MM.1S (cell line): ENCODE data around the gene C1QTNF4.

Source experiments
- DNase-seq: peaks from one replicate; pipeline ENCODE4 v3.0.0-alpha.2; 2015
- H2AFZ ChIP-seq: fragments of 300-600 bp; sonication (generic); 2 replicates; pipeline ENCODE4 v1.6.0; 2016; ENCODE audit warnings: antibody characterized with exemption, low read length
- H3F3A ChIP-seq: fragments of 300-600 bp; sonication (generic); 2 replicates; pipeline ENCODE4 v1.6.1; 2016; ENCODE audit warnings: mild to moderate bottlenecking, antibody characterized with exemption, low read length, moderate library complexity, mixed read lengths; ENCODE audit not compliant: insufficient read depth
- H3K27ac ChIP-seq: fragments of 300-600 bp; sonication (generic); 2 replicates; pipeline ENCODE4 v1.5.1; 2016; ENCODE audit warnings: mild to moderate bottlenecking, low read length
- H3K27me3 ChIP-seq: fragments of 300-600 bp; sonication (generic); replicated peaks from 2 replicates; pipeline ENCODE4 v1.6.0; 2016; ENCODE audit warnings: low read length; ENCODE audit not compliant: insufficient read depth
- H3K36me3 ChIP-seq: fragments of 300-600 bp; sonication (generic); replicated peaks from 2 replicates; pipeline ENCODE4 v1.6.1; 2016; ENCODE audit warnings: mild to moderate bottlenecking, low read length, mixed read lengths; ENCODE audit not compliant: insufficient read depth
- H3K4me1 ChIP-seq: fragments of 300-600 bp; sonication (generic); 2 replicates; pipeline ENCODE4 v1.6.1; 2016; ENCODE audit warnings: low read length, mixed read lengths
- H3K4me2 ChIP-seq: fragments of 300-600 bp; sonication (generic); 2 replicates; pipeline ENCODE4 v1.6.0; 2016; ENCODE audit warnings: low read depth, low read length
- H3K4me3 ChIP-seq: fragments of 300-600 bp; sonication (generic); 2 replicates; pipeline ENCODE4 v1.5.1; 2016; ENCODE audit warnings: low read length, mixed read lengths
- H3K79me2 ChIP-seq: fragments of 300-600 bp; sonication (generic); 2 replicates; pipeline ENCODE4 v1.6.1; 2016; ENCODE audit warnings: mixed run types, low read length, mixed read lengths
- H3K9ac ChIP-seq: fragments of 300-600 bp; sonication (generic); 2 replicates; pipeline ENCODE4 v1.6.1; 2016; ENCODE audit warnings: low read length, mixed read lengths
- H3K9me2 ChIP-seq: fragments of 300-600 bp; sonication (generic); replicated peaks from 2 replicates; pipeline ENCODE4 v1.6.1; 2016; ENCODE audit warnings: mild to moderate bottlenecking, low read length, mixed read lengths; ENCODE audit not compliant: insufficient read depth
- H3K9me3 ChIP-seq: fragments of 300-600 bp; sonication (generic); replicated peaks from 2 replicates; pipeline ENCODE4 v1.6.1; 2016; ENCODE audit warnings: mild to moderate bottlenecking, low read length, mixed read lengths; ENCODE audit not compliant: insufficient read depth
- H4K20me1 ChIP-seq: fragments of 300-600 bp; sonication (generic); 2 replicates; pipeline ENCODE4 v1.6.1; 2016; ENCODE audit warnings: mild to moderate bottlenecking, low read length, moderate library complexity, mixed read lengths; ENCODE audit not compliant: insufficient read depth
- EZH2 ChIP-seq: fragments of 300-600 bp; sonication (generic); optimal IDR thresholded peaks from 2 replicates; pipeline ENCODE3; 2017; ENCODE audit warnings: low read depth, mild to moderate bottlenecking, antibody characterized with exemption, low read length, mixed read lengths
- EZH2phosphoT487 ChIP-seq: fragments of 300-600 bp; sonication (generic); IDR thresholded peaks from 2 replicates; pipeline ENCODE4 v1.6.1; 2018; ENCODE audit warnings: antibody characterized with exemption, low read length
- TF ChIP-seq, protein P1 (sequence below): fragments of 300-600 bp; sonication (generic); IDR thresholded peaks from 2 replicates; pipeline ENCODE4 v1.5.1; 2016; ENCODE audit warnings: antibody characterized with exemption, low read length, mixed read lengths

The C1QTNF4 gene

DNA sequence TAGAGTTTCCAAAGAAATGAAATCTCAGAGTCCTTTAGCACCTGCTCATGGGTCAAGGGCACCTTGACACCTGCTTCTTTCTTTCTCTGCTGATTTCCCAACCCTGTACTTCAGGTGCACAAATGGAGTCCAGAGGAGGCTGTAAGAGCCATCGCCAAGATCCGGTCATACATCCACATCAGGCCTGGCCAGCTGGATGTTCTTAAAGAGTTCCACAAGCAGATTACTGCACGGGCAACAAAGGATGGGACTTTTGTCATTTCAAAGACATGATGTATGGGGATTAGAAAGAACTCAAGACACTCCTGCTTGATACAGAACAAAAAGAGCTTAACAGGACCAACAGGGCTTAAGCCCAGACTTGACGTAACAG is 22.9 kb downstream of the C1QTNF4 start:
- Histone ChIP-seq H3K4me3 (no peak overlapping the region), H3K9me2 (no peaks in the 10 kb centered on the region), H4K20me1 (no peaks in the 10 kb centered on the region), H3F3A (no peaks in the 10 kb centered on the region), H3K4me1 (0 out of 2 replicates have a peak, but pooled peaks cover 4% of the 10 kb centered on the region), H3K27ac (no peak overlapping the region), H3K36me3 (peaks cover 4% of the 10 kb centered on the region; the same call in 1 of the 2 replicates), H3K9me3 (no peaks in the 10 kb centered on the region), H3K4me2 (no peak overlapping the region), H3K27me3 (no peaks in the 10 kb centered on the region), H3K79me2 (peaks cover 75% of the 10 kb centered on the region), H2AFZ (no peak overlapping the region), H3K9ac (no peak overlapping the region)
- TF ChIP-seq, protein P1, sequence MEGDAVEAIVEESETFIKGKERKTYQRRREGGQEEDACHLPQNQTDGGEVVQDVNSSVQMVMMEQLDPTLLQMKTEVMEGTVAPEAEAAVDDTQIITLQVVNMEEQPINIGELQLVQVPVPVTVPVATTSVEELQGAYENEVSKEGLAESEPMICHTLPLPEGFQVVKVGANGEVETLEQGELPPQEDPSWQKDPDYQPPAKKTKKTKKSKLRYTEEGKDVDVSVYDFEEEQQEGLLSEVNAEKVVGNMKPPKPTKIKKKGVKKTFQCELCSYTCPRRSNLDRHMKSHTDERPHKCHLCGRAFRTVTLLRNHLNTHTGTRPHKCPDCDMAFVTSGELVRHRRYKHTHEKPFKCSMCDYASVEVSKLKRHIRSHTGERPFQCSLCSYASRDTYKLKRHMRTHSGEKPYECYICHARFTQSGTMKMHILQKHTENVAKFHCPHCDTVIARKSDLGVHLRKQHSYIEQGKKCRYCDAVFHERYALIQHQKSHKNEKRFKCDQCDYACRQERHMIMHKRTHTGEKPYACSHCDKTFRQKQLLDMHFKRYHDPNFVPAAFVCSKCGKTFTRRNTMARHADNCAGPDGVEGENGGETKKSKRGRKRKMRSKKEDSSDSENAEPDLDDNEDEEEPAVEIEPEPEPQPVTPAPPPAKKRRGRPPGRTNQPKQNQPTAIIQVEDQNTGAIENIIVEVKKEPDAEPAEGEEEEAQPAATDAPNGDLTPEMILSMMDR = no peak
- DNase-seq = no peak

DNA sequence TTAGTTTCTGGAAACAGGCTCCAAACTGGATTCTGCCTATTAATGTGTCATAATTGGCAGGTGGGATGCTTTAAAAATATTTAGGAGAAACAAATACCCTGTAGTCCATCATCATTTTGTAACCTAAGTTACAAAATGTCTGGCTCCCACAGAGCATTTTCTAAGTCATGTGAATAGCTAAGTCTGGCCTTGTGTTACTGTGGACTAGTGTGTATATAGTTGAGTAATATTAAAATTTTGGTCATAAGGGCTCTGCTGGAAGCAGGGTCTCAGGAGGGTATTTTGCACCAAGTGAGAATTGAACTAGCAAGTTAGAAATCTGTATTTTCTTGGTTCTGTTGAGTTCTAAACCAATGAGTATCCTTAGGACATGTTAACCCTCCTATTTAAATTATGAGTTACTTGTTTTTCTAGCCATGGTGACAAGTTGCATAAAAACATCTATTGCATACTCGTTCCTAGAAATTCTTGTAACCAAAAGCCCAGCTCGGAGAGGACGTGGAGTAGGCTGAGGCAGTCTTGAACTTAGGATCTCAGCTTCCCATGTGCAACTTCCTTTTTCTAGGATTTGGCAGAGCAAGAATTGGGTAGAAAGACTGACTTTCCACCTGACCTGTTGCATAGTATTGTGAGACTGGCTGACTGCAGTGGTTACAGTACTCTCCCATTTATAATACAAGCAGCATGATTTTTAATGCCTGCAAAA is 23.4 kb downstream of the C1QTNF4 start:
- Histone ChIP-seq H3K9ac (no peak overlapping the region), H3K36me3 (peaks cover 4% of the 10 kb centered on the region; the same call in 1 of the 2 replicates), H3K27me3 (no peaks in the 10 kb centered on the region), H3K9me3 (no peaks in the 10 kb centered on the region), H3K79me2 (peaks cover 78% of the 10 kb centered on the region), H3K4me1 (0 out of 2 replicates have a peak, but pooled peaks cover 4% of the 10 kb centered on the region), H3K4me2 (no peak overlapping the region), H2AFZ (no peak overlapping the region), H3K4me3 (no peak overlapping the region), H3K9me2 (no peaks in the 10 kb centered on the region), H3K27ac (no peak overlapping the region), H4K20me1 (no peaks in the 10 kb centered on the region), H3F3A (no peaks in the 10 kb centered on the region)
- no peak for DNase-seq
- TF ChIP-seq, protein P1 = no peak
- TF ChIP-seq EZH2phosphoT487 (no peak), EZH2 (no peak)

DNA sequence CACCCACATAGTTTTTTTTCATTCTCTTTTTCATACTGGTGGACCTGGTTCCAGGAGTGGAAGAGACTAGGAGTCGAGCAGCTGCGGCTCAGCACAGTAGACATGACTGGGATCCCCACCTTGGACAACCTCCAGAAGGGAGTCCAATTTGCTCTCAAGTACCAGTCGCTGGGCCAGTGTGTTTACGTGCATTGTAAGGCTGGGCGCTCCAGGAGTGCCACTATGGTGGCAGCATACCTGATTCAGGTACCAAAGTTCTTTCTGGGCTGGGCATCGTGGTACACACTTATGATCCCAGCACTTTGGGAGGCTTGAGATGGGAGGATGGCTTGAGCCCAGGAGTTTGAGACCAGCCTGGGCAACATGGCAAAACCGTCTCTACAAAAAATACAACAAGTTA is 24.6 kb downstream of the C1QTNF4 start:
- H4K20me1 ChIP-seq = no peaks in the 10 kb centered on the region
- H3K79me2 ChIP-seq = peaks cover 76% of the 10 kb centered on the region
- TF ChIP-seq, protein P1 = no peak
- TF ChIP-seq EZH2 (no peak), EZH2phosphoT487 (no peak)
- no peak overlapping the region for H3K4me3 ChIP-seq
- no peaks in the 10 kb centered on the region; the same call in 1 of the 2 replicates for H3K36me3 ChIP-seq
- H3F3A ChIP-seq = no peaks in the 10 kb centered on the region
- peaks cover 8% of the 10 kb centered on the region; the same call in 1 of the 2 replicates for H3K4me1 ChIP-seq
- DNase-seq = no peak
- no peak overlapping the region for H3K27ac ChIP-seq
- no peak overlapping the region for H3K4me2 ChIP-seq
- H3K9me2 ChIP-seq = no peaks in the 10 kb centered on the region
- H3K9me3 ChIP-seq = no peaks in the 10 kb centered on the region
- H3K9ac ChIP-seq = no peak overlapping the region
- H3K27me3 ChIP-seq = no peaks in the 10 kb centered on the region
- H2AFZ ChIP-seq = no peak overlapping the region
